BLaER1 treated with 17β-estradiol and CSF1 and Interleukin-3, amounts not matched to agents 10 nM and 100 nM (cell line): ENCODE results near the gene GRIA4.

ENCODE experiments used
- H3K27ac ChIP-seq, 11 experiments: shearing (Covaris generic); formaldehyde crosslinking; 2 replicates each; pipeline ENCODE4 v1.8.1; 2022
- H3K27me3 ChIP-seq, 11 experiments: shearing (Covaris generic); formaldehyde crosslinking; 2 replicates each; pipeline ENCODE4 v1.8.1; 2022
- H3K36me3 ChIP-seq, 11 experiments: shearing (Covaris generic); formaldehyde crosslinking; 2 replicates each; pipeline ENCODE4 v1.8.1; 2022
- H3K4me1 ChIP-seq, 10 experiments: shearing (Covaris generic); formaldehyde crosslinking; 2 replicates each; pipeline ENCODE4 v1.8.1; 2022
- H3K4me2 ChIP-seq, 11 experiments: shearing (Covaris generic); formaldehyde crosslinking; 2 replicates each; pipeline ENCODE4 v1.8.1; 2022
- H3K4me3 ChIP-seq, 10 experiments: shearing (Covaris generic); formaldehyde crosslinking; 2 replicates each; pipeline ENCODE4 v1.8.1; 2022
- H3K9ac ChIP-seq, 11 experiments: shearing (Covaris generic); formaldehyde crosslinking; 2 replicates each; pipeline ENCODE4 v1.8.1; 2022
- H3K9me3 ChIP-seq, 11 experiments: shearing (Covaris generic); formaldehyde crosslinking; replicated peaks in 1 of 11; 2 replicates each; pipeline ENCODE4 v1.8.1; 2022
- H4K20me1 ChIP-seq, 11 experiments: shearing (Covaris generic); formaldehyde crosslinking; 2 replicates each; pipeline ENCODE4 v1.8.1; 2022
- Cebpa-rat ChIP-seq, 11 experiments: shearing (Covaris generic); IDR thresholded peaks; 2 replicates each; pipeline ENCODE4 v1.8.1; 2022

Gene GRIA4

GRCh38 chr11:105734426-105734825, 124.6 kb downstream of the GRIA4 start:
- no peaks in the 10 kb centered on the region for H3K27me3 ChIP-seq
- H3K4me3 ChIP-seq, result no peak overlapping the region
- H3K36me3 ChIP-seq, result no peaks in the 10 kb centered on the region
- H3K9ac ChIP-seq, result no peak overlapping the region
- H4K20me1 ChIP-seq, result no peaks in the 10 kb centered on the region
- no peak overlapping the region for H3K27ac ChIP-seq
- H3K4me2 ChIP-seq, result no peak overlapping the region
- no peaks in the 10 kb centered on the region for H3K9me3 ChIP-seq
- no peaks in the 10 kb centered on the region for H3K4me1 ChIP-seq
- no peak for TF ChIP-seq Cebpa-rat (IDR thresholded peaks at IDR 0.05)

- H3K36me3 ChIP-seq, result no peaks in the 10 kb centered on the region
- H3K4me1 ChIP-seq, result no peaks in the 10 kb centered on the region
- no peaks in the 10 kb centered on the region for H3K27me3 ChIP-seq
- no peak overlapping the region for H3K4me2 ChIP-seq
- H4K20me1 ChIP-seq, result no peaks in the 10 kb centered on the region
- no peak overlapping the region for H3K27ac ChIP-seq
- no peaks in the 10 kb centered on the region for H3K9me3 ChIP-seq
- no peak overlapping the region for H3K9ac ChIP-seq
- TF ChIP-seq Cebpa-rat (IDR thresholded peaks at IDR 0.05), result no peak
- no peak overlapping the region for H3K4me3 ChIP-seq
Measured at GRCh38 chr11:105738251-105738650, 128.4 kb downstream of the GRIA4 start.

GRCh38 chr11:105738986-105739795, 129.3 kb downstream of the GRIA4 start:
- Histone ChIP-seq H3K9me3 (no peaks in the 10 kb centered on the region), H4K20me1 (no peaks in the 10 kb centered on the region), H3K27me3 (no peaks in the 10 kb centered on the region), H3K27ac (no peak overlapping the region), H3K36me3 (no peaks in the 10 kb centered on the region), H3K4me2 (no peak overlapping the region), H3K9ac (no peak overlapping the region), H3K4me3 (no peak overlapping the region), H3K4me1 (no peaks in the 10 kb centered on the region)
- TF ChIP-seq Cebpa-rat (IDR thresholded peaks at IDR 0.05), result no peak

GRCh38 chr11:105740164-105740903, 130.5 kb downstream of the GRIA4 start:
- Histone ChIP-seq H3K36me3 (no peaks in the 10 kb centered on the region), H3K27ac (no peak overlapping the region; a peak in 1 of 22 replicates), H3K4me2 (no peak overlapping the region), H3K4me1 (peaks cover 0 to 2% (median 0%) of the 10 kb centered on the region in 10 experiments; a peak in 2 of 20 replicates), H3K27me3 (no peaks in the 10 kb centered on the region), H3K4me3 (no peak overlapping the region), H3K9ac (no peak overlapping the region), H4K20me1 (no peaks in the 10 kb centered on the region), H3K9me3 (no peaks in the 10 kb centered on the region)
- no peak for TF ChIP-seq Cebpa-rat (IDR thresholded peaks at IDR 0.05)

- H3K9ac ChIP-seq, result no peak overlapping the region
- H3K4me3 ChIP-seq, result no peak overlapping the region
- TF ChIP-seq Cebpa-rat (IDR thresholded peaks at IDR 0.05), result no peak
- no peaks in the 10 kb centered on the region for H3K36me3 ChIP-seq
- H4K20me1 ChIP-seq, result no peaks in the 10 kb centered on the region
- H3K4me1 ChIP-seq, result peaks cover 0 to 7% (median 0%) of the 10 kb centered on the region in 10 experiments; a peak in 2 of 20 replicates
- no peak overlapping the region for H3K4me2 ChIP-seq
- H3K9me3 ChIP-seq, result no peaks in the 10 kb centered on the region
- H3K27ac ChIP-seq, result no peak overlapping the region
- no peaks in the 10 kb centered on the region for H3K27me3 ChIP-seq
Measured at GRCh38 chr11:105741488-105742020, 131.7 kb downstream of the GRIA4 start.

GRCh38 chr11:105754260-105754659, 144.4 kb downstream of the GRIA4 start:
- Histone ChIP-seq H3K4me3 (no peak overlapping the region), H3K27ac (no peak overlapping the region), H3K27me3 (no peaks in the 10 kb centered on the region), H4K20me1 (no peaks in the 10 kb centered on the region), H3K9me3 (no peaks in the 10 kb centered on the region), H3K9ac (no peak overlapping the region), H3K36me3 (no peaks in the 10 kb centered on the region), H3K4me2 (no peak overlapping the region), H3K4me1 (peaks cover 0 to 20% (median 0%) of the 10 kb centered on the region in 10 experiments; a peak in 4 of 20 replicates)
- TF ChIP-seq Cebpa-rat (IDR thresholded peaks at IDR 0.05), result no peak

GRCh38 chr11:105754716-105755115, 144.8 kb downstream of the GRIA4 start:
- H3K27me3 ChIP-seq, result no peaks in the 10 kb centered on the region
- no peak overlapping the region for H3K4me3 ChIP-seq
- H3K9ac ChIP-seq, result no peak overlapping the region
- H4K20me1 ChIP-seq, result no peaks in the 10 kb centered on the region
- no peaks in the 10 kb centered on the region for H3K36me3 ChIP-seq
- no peak for TF ChIP-seq Cebpa-rat (IDR thresholded peaks at IDR 0.05)
- no peak overlapping the region for H3K4me2 ChIP-seq
- H3K9me3 ChIP-seq, result no peaks in the 10 kb centered on the region
- no peak overlapping the region for H3K27ac ChIP-seq
- H3K4me1 ChIP-seq, result peaks cover 0 to 20% (median 0%) of the 10 kb centered on the region in 10 experiments; a peak in 4 of 20 replicates

GRCh38 chr11:105757107-105757506, 147.2 kb downstream of the GRIA4 start:
- no peak for TF ChIP-seq Cebpa-rat (IDR thresholded peaks at IDR 0.05)
- H3K4me1 ChIP-seq, result peaks cover 0 to 20% (median 0%) of the 10 kb centered on the region in 10 experiments; a peak in 4 of 20 replicates
- H3K4me3 ChIP-seq, result no peak overlapping the region
- H3K36me3 ChIP-seq, result no peaks in the 10 kb centered on the region
- H3K27ac ChIP-seq, result no peak overlapping the region
- H3K9me3 ChIP-seq, result no peaks in the 10 kb centered on the region
- H4K20me1 ChIP-seq, result no peaks in the 10 kb centered on the region
- H3K9ac ChIP-seq, result no peak overlapping the region
- H3K4me2 ChIP-seq, result peak overlapping the region in 1 of 11 experiments; percentile 63; a peak in 3 of 22 replicates
- no peaks in the 10 kb centered on the region for H3K27me3 ChIP-seq

- TF ChIP-seq Cebpa-rat (IDR thresholded peaks at IDR 0.05), result no peak
Measured at GRCh38 chr11:105763594-105763993, 153.7 kb downstream of the GRIA4 start.

More at GRCh38 chr11:105763594-105763993, 153.7 kb downstream of the GRIA4 start:
- Histone ChIP-seq H3K27me3 (no peaks in the 10 kb centered on the region), H3K36me3 (no peaks in the 10 kb centered on the region), H3K9ac (no peak overlapping the region), H3K27ac (no peak overlapping the region), H3K4me3 (no peak overlapping the region), H3K9me3 (no peaks in the 10 kb centered on the region), H3K4me1 (peaks cover 0 to under 1% (median 0%) of the 10 kb centered on the region in 10 experiments; a peak in 1 of 20 replicates), H4K20me1 (no peaks in the 10 kb centered on the region), H3K4me2 (no peak overlapping the region)
